WTC11 (cell line): ENCODE data around the gene FSTL4. TPM values are rescaled to one million over a fixed set of nuclear protein-coding genes. Genes with fewer than 3 reads are reported as not detected.

Source experiments
- ATAC-seq: fragments of 200-7000 bp; cut with Tn5 transposase; 2 replicates; pipeline ENCODE4 v1.10.0; 2021; ENCODE audit warnings: mild to moderate bottlenecking, moderate library complexity
- CTCF ChIA-PET: fragments of 300-600 bp; sonication (Branson Sonifier 250); formaldehyde crosslinking; loops from one replicate; lab custom pipeline; 2021; ENCODE audit warnings: antibody characterized with exemption; lab: Charles Lee
- POLR2A ChIA-PET: fragments of 350-600 bp; sonication (Branson Sonifier 250); formaldehyde crosslinking; loops from one replicate; lab custom pipeline; 2021; ENCODE audit warnings: antibody characterized with exemption; lab: Charles Lee
- DNase-seq: peaks from one replicate; pipeline ENCODE4 v3.0.0; 2021; ENCODE audit warnings: low spot score
- H3K27ac Mint-ChIP-seq: 2 replicates; pipeline ENCODE4 v1.8.0; 2021; ENCODE audit warnings: mixed read lengths
- H3K27me3 Mint-ChIP-seq: 2 replicates; pipeline ENCODE4 v1.8.0; 2021; ENCODE audit warnings: low read depth, mild to moderate bottlenecking, moderate library complexity, mixed read lengths
- H3K36me3 Mint-ChIP-seq: 2 replicates; pipeline ENCODE4 v1.8.0; 2021; ENCODE audit warnings: mixed read lengths
- H3K4me1 Mint-ChIP-seq: 2 replicates; pipeline ENCODE4 v1.8.0; 2022; ENCODE audit warnings: mixed read lengths
- H3K4me3 Mint-ChIP-seq: 2 replicates; pipeline ENCODE4 v1.8.0; 2021; ENCODE audit warnings: mild to moderate bottlenecking, moderate library complexity, mixed read lengths
- H3K9me3 Mint-ChIP-seq: 2 replicates; pipeline ENCODE4 v1.8.0; 2021; ENCODE audit warnings: mixed read lengths
- ATF3 ChIP-seq: sonication (generic); formaldehyde crosslinking; conservative IDR thresholded peaks from 2 replicates; pipeline ENCODE4 v1.8.1; 2022; ENCODE audit warnings: mild to moderate bottlenecking, missing genetic modification reagents
- CREM ChIP-seq: sonication (generic); formaldehyde crosslinking; IDR thresholded peaks from 2 replicates; pipeline ENCODE4 v1.8.1; 2022; ENCODE audit warnings: mild to moderate bottlenecking, missing genetic modification reagents, moderate library complexity
- E2F1 ChIP-seq: sonication (generic); formaldehyde crosslinking; IDR thresholded peaks from 2 replicates; pipeline ENCODE4 v1.8.0; 2022; ENCODE audit warnings: mild to moderate bottlenecking, missing genetic modification reagents
- ELF4 ChIP-seq: sonication (generic); formaldehyde crosslinking; IDR thresholded peaks from 2 replicates; pipeline ENCODE4 v1.8.1; 2022; ENCODE audit warnings: low read depth, mild to moderate bottlenecking, moderate library complexity, missing genetic modification reagents
- ESRRA ChIP-seq: sonication (generic); formaldehyde crosslinking; IDR thresholded peaks from 2 replicates; pipeline ENCODE4 v1.8.1; 2022; ENCODE audit warnings: mild to moderate bottlenecking, missing genetic modification reagents, borderline replicate concordance
- FOXJ3 ChIP-seq: sonication (generic); formaldehyde crosslinking; IDR thresholded peaks from 2 replicates; pipeline ENCODE4 v1.9.0; 2021; ENCODE audit warnings: missing genetic modification reagents, mild to moderate bottlenecking, borderline replicate concordance
- MAX ChIP-seq: sonication (generic); formaldehyde crosslinking; IDR thresholded peaks from 2 replicates; pipeline ENCODE4 v1.8.0; 2022; ENCODE audit warnings: mild to moderate bottlenecking, missing genetic modification reagents
- NR1H2 ChIP-seq: sonication (generic); formaldehyde crosslinking; IDR thresholded peaks from 2 replicates; pipeline ENCODE4 v1.9.0; 2021; ENCODE audit warnings: mild to moderate bottlenecking, moderate library complexity, missing genetic modification reagents
- PRDM15 ChIP-seq: sonication (generic); formaldehyde crosslinking; IDR thresholded peaks from 2 replicates; pipeline ENCODE4 v1.8.0; 2022; ENCODE audit warnings: missing genetic modification reagents
- SOX15 ChIP-seq: fragments of 250-450 bp; sonication (Bioruptor Pico); IDR thresholded peaks from 2 replicates; pipeline ENCODE4 v1.9.0; 2021; ENCODE audit warnings: mild to moderate bottlenecking
- ZNF281 ChIP-seq: sonication (generic); formaldehyde crosslinking; IDR thresholded peaks from 2 replicates; pipeline ENCODE4 v1.8.0; 2023; ENCODE audit warnings: mild to moderate bottlenecking, missing genetic modification reagents
- ZNF512 ChIP-seq: sonication (generic); formaldehyde crosslinking; IDR thresholded peaks from 2 replicates; pipeline ENCODE4 v1.8.1; 2022; ENCODE audit warnings: missing genetic modification reagents, borderline replicate concordance
- ZNF532 ChIP-seq: fragments of 250-450 bp; sonication (Bioruptor Pico); IDR thresholded peaks from 2 replicates; pipeline ENCODE4 v1.9.0; 2021; ENCODE audit warnings: mild to moderate bottlenecking, borderline replicate concordance
- ZNF671 ChIP-seq: fragments of 250-450 bp; sonication (Bioruptor Pico); IDR thresholded peaks from 2 replicates; pipeline ENCODE4 v1.8.0; 2021; ENCODE audit warnings: mild to moderate bottlenecking
- total RNA-seq: library from RNA; stranded (reverse); gene quantifications from 3 replicates; pipeline ENCODE4 v1.2.3, GENCODE V29; 2021

The FSTL4 gene
- total RNA-seq, 1 experiment from 2014 or later, result 6.1 TPM

GRCh38 chr5:133400120-133400519 lies 212.2 kb downstream of the FSTL4 start:
- no peak overlapping the region for H3K4me3 Mint-ChIP-seq
- no peak for TF ChIP-seq CREM (CRISPR knock-in tag)
- no peak for TF ChIP-seq ATF3 (CRISPR knock-in tag)
- no peaks in the 10 kb centered on the region; the same call in 1 of the 2 replicates for H3K27me3 Mint-ChIP-seq
- ATAC-seq (no peak), DNase-seq (no peak)
- POLR2A ChIA-PET, result no interaction called here
- CTCF ChIA-PET, result interaction anchor here (1.9 kb wide), 2 partner anchors 23 to 83 kb away, joined by 5 to 12 read pairs; no protein-coding TSS in a partner anchor
- H3K4me1 Mint-ChIP-seq, result peaks cover 43% of the 10 kb centered on the region
- H3K36me3 Mint-ChIP-seq, result peaks cover 7% of the 10 kb centered on the region; the same call in 1 of the 2 replicates
- no peak overlapping the region for H3K27ac Mint-ChIP-seq
- H3K9me3 Mint-ChIP-seq, result peaks cover 7% of the 10 kb centered on the region

GRCh38 chr5:133399247-133399891 lies 213.0 kb downstream of the FSTL4 start:
- no peaks in the 10 kb centered on the region; the same call in 1 of the 2 replicates for H3K27me3 Mint-ChIP-seq
- ATAC-seq (no peak), DNase-seq (no peak)
- peaks cover 9% of the 10 kb centered on the region for H3K9me3 Mint-ChIP-seq
- ChIA-PET CTCF (interaction anchor here (1.9 kb wide), 2 partner anchors 24 to 83 kb away, joined by 5 to 12 read pairs; no protein-coding TSS in a partner anchor), POLR2A (no interaction called here)
- no peak overlapping the region for H3K27ac Mint-ChIP-seq
- TF ChIP-seq FOXJ3 (CRISPR knock-in tag), result no peak
- TF ChIP-seq E2F1 (CRISPR knock-in tag), result no peak
- no peak for TF ChIP-seq ZNF532 (CRISPR knock-in tag)
- TF ChIP-seq ZNF281 (CRISPR knock-in tag), result no peak
- no peak for TF ChIP-seq NR1H2
- TF ChIP-seq ELF4, result no peak
- no peak overlapping the region for H3K4me3 Mint-ChIP-seq
- H3K4me1 Mint-ChIP-seq, result peaks cover 43% of the 10 kb centered on the region
- peaks cover 8% of the 10 kb centered on the region; the same call in 1 of the 2 replicates for H3K36me3 Mint-ChIP-seq

GRCh38 chr5:133398646-133399101 lies 213.7 kb downstream of the FSTL4 start:
- ChIA-PET CTCF (no interaction called here), POLR2A (no interaction called here)
- Mint-ChIP-seq H3K27me3 (no peaks in the 10 kb centered on the region; the same call in 1 of the 2 replicates), H3K36me3 (peaks cover 8% of the 10 kb centered on the region; the same call in 1 of the 2 replicates), H3K4me1 (peaks cover 43% of the 10 kb centered on the region), H3K27ac (no peak overlapping the region), H3K4me3 (no peak overlapping the region), H3K9me3 (peaks cover 9% of the 10 kb centered on the region)
- DNase-seq, result no peak
- no peak for ATAC-seq
- TF ChIP-seq PRDM15 (CRISPR knock-in tag) (no peak), ZNF512 (CRISPR knock-in tag) (no peak), ESRRA (no peak), ZNF671 (no peak), ATF3 (CRISPR knock-in tag) (no peak), MAX (CRISPR knock-in tag) (no peak), SOX15 (CRISPR knock-in tag) (no peak)
